Retinal pigment epithelial cell (primary cell): ENCODE data around the gene LIM2.

Source experiments
- DNase-seq: peaks from one replicate; pipeline ENCODE4 v3.0.0-alpha.2; 2010; ENCODE audit warnings: low read depth
- H3K4me3 ChIP-seq: 2 replicates; pipeline ENCODE4 v1.5.1; 2011; ENCODE audit warnings: mild to moderate bottlenecking, low read length, control low read depth, moderate library complexity
- CTCF ChIP-seq: conservative IDR thresholded peaks from 2 replicates; pipeline ENCODE4 v1.5.1; 2011; ENCODE audit warnings: low read depth, low read length, control low read depth, inconsistent platforms

LIM2 gene

GRCh38 chr19:51370230-51370629 lies 17.5 kb downstream of the LIM2 start:
- DNase-seq: no peak
- no peak for TF ChIP-seq CTCF
- H3K4me3 ChIP-seq: no peak overlapping the region

- H3K4me3 ChIP-seq: peak within 1 kb of the TSS; percentile 72
- DNase-seq: no peak
- no peak for TF ChIP-seq CTCF
These were observed 19.1 kb downstream of the LIM2 start, which contains the start of gene CLDND2 for GRCh38 chr19:51368366-51369282. Gene CLDND2, minus strand, starts transcription at chr19:51369003. Its CDS starts 426 bp downstream, at chr19:51368577.

GRCh38 chr19:51367565-51368365 lies 20.0 kb downstream of the LIM2 start:
- no peak for TF ChIP-seq CTCF
- peak; percentile 86 for DNase-seq
- H3K4me3 ChIP-seq: peak overlapping the region; percentile 72

GRCh38 chr19:51367255-51367564 lies 20.6 kb downstream of the LIM2 start:
- TF ChIP-seq CTCF: no peak
- H3K4me3 ChIP-seq: peak overlapping the region; percentile 72
- no peak for DNase-seq

GRCh38 chr19:51366389-51367254 lies 21.2 kb downstream of the LIM2 start:
- peak; percentile 94 for DNase-seq
- peak overlapping the region; percentile 92 for H3K4me3 ChIP-seq
- TF ChIP-seq CTCF: no peak

GRCh38 chr19:51365965-51366388 lies 21.8 kb downstream of the LIM2 start, which contains the start of gene ETFB:
Gene ETFB, minus strand, starts transcription at chr19:51366388. Its CDS starts 62 bp downstream, at chr19:51366326.
- no peak for TF ChIP-seq CTCF
- no peak for DNase-seq
- H3K4me3 ChIP-seq: peak within 1 kb of the TSS; percentile 92
